B cell (primary cell): ENCODE measurements around the gene PEX19. TPM values are rescaled to one million over a fixed set of nuclear protein-coding genes. Genes with fewer than 3 reads are reported as not detected.

Source experiments
- ATAC-seq: fragments of 200-7000 bp; cut with Tn5 transposase; one replicate; pipeline ENCODE4 v1.10.0; 2021; ENCODE audit warnings: low read depth, mild to moderate bottlenecking, moderate number of reproducible peaks, moderate library complexity
- CTCF ChIA-PET: fragments of 350-600 bp; sonication (Branson Sonifier 250); formaldehyde crosslinking; loops from one replicate; lab custom pipeline; 2021; ENCODE audit warnings: antibody characterized with exemption, inconsistent platforms; lab: Charles Lee
- POLR2A ChIA-PET: fragments of 350-600 bp; sonication (Branson Sonifier 250); formaldehyde crosslinking; loops from one replicate; lab custom pipeline; 2021; ENCODE audit warnings: antibody characterized with exemption; lab: Charles Lee
- DNase-seq: peaks from one replicate; pipeline ENCODE4 v3.0.0; 2013
- H2AFZ ChIP-seq: 2 replicates; pipeline ENCODE4 v1.6.1; 2012; ENCODE audit warnings: mild to moderate bottlenecking, low read depth, low read length; ENCODE audit not compliant: insufficient read depth, poor library complexity, severe bottlenecking
- H3K27ac ChIP-seq, 2 donors: 1 replicate in 1 of 2; 2 replicates in 1 of 2; pipeline ENCODE4 v1.5.1; 2012 to 2013; ENCODE audit warnings: low read length in 2 of 2, mild to moderate bottlenecking in 2 of 2, moderate library complexity in 1 of 2
- H3K27me3 ChIP-seq, 4 experiments: fragments of 200-600 bp in 1 of 4; sonication (generic) in 1 of 4; replicated peaks in 1 of 4; 1 replicate in 2 of 4; 2 replicates in 2 of 4; pipeline versions ENCODE4 v1.6.1 to v1.7.0; 2013 to 2016; ENCODE audit warnings: low read length in 3 of 4, mild to moderate bottlenecking in 2 of 4, mixed read lengths in 1 of 4, moderate library complexity in 1 of 4; ENCODE audit not compliant: insufficient read depth in 4 of 4, control insufficient read depth in 3 of 4; ENCODE audit errors: control extremely low read depth in 1 of 4
- H3K36me3 ChIP-seq, 2 experiments: replicated peaks in 1 of 2; 1 replicate in 1 of 2; 2 replicates in 1 of 2; pipeline versions ENCODE4 v1.6.1 to v1.7.1; 2013; ENCODE audit warnings: low read length in 1 of 2; ENCODE audit not compliant: insufficient read depth in 2 of 2, control insufficient read depth in 1 of 2; ENCODE audit errors: control extremely low read depth in 1 of 2, extremely low read depth in 1 of 2
- H3K4me1 ChIP-seq, 2 donors: fragments of 200-600 bp in 1 of 2; sonication (generic) in 1 of 2; 1 replicate in 1 of 2; 2 replicates in 1 of 2; pipeline versions ENCODE4 v1.5.1 to v1.6.1; 2013 to 2017; ENCODE audit warnings: low read length in 2 of 2; ENCODE audit not compliant: control insufficient read depth in 2 of 2, insufficient read depth in 2 of 2
- H3K4me2 ChIP-seq: replicated peaks from 2 replicates; pipeline ENCODE3; 2012; ENCODE audit warnings: mild to moderate bottlenecking, low read depth, low read length; ENCODE audit not compliant: poor library complexity, severe bottlenecking
- H3K4me3 ChIP-seq, 5 experiments: fragments of 200-600 bp in 1 of 5; sonication (generic) in 1 of 5; 1 replicate in 3 of 5; 2 replicates in 2 of 5; pipeline versions ENCODE4 v1.5.1 to v1.7.0; 2011 to 2016; ENCODE audit warnings: low read length in 4 of 5, mild to moderate bottlenecking in 4 of 5, low read depth in 2 of 5, control low read depth in 1 of 5, moderate library complexity in 1 of 5; ENCODE audit not compliant: insufficient read depth in 1 of 5; ENCODE audit errors: control extremely low read depth in 1 of 5, extremely low read depth in 1 of 5
- H3K79me2 ChIP-seq: fragments of 200-600 bp; sonication (generic); one replicate; pipeline ENCODE4 v1.6.0; 2016; ENCODE audit warnings: low read length; ENCODE audit not compliant: control insufficient read depth, insufficient read depth
- H3K9ac ChIP-seq: fragments of 200-600 bp; sonication (generic); 2 replicates; pipeline ENCODE4 v1.6.1; 2017; ENCODE audit warnings: mild to moderate bottlenecking, low read length, moderate library complexity
- H3K9me3 ChIP-seq, 3 donors: one replicate each; pipeline versions ENCODE4 v1.6.1 to v1.7.1; 2013; ENCODE audit warnings: low read length in 2 of 3; ENCODE audit not compliant: control insufficient read depth in 2 of 3, insufficient read depth in 1 of 3; ENCODE audit errors: control extremely low read depth in 1 of 3
- H4K20me1 ChIP-seq: 2 replicates; pipeline ENCODE4 v1.6.0; 2012; ENCODE audit warnings: mild to moderate bottlenecking, low read length; ENCODE audit not compliant: insufficient read depth, control insufficient read depth, poor library complexity, severe bottlenecking
- H3K27ac Mint-ChIP-seq: one replicate; pipeline ENCODE4 v1.8.0; 2021; ENCODE audit warnings: mixed read lengths
- H3K27me3 Mint-ChIP-seq: one replicate; pipeline ENCODE4 v1.8.0; 2021; ENCODE audit warnings: mixed read lengths
- H3K4me1 Mint-ChIP-seq: one replicate; pipeline ENCODE4 v1.8.0; 2021; ENCODE audit warnings: mixed read lengths
- H3K4me3 Mint-ChIP-seq: one replicate; pipeline ENCODE4 v1.8.0; 2021; ENCODE audit warnings: mixed read lengths
- H3K9me3 Mint-ChIP-seq: one replicate; pipeline ENCODE4 v1.8.0; 2022; ENCODE audit warnings: mixed read lengths; ENCODE audit not compliant: insufficient read depth
- EZH2 ChIP-seq: IDR thresholded peaks from 2 replicates; pipeline ENCODE4 v1.6.1; 2012; ENCODE audit warnings: borderline replicate concordance, low read depth, mild to moderate bottlenecking, moderate library complexity, low read length; ENCODE audit not compliant: insufficient read depth, poor library complexity, severe bottlenecking
- WGBS: methylation state at CpG from one replicate; pipeline ENCODE4 v1.1.5; 2013; ENCODE audit warnings: missing lambda C conversion rate; ENCODE audit not compliant: insufficient coverage; 5-methylcytosine and 5-hydroxymethylcytosine counted together
- intact Hi-C: fragments of 100-400 bp; cut with micrococcal nuclease; formaldehyde crosslinking; loops from one replicate; pipeline ENCODE4 v1.10.0; 2022
- polyA plus RNA-seq: library from polyadenylated mRNA; depleted of rRNA; stranded (reverse); fragments of >200 nt; gene quantifications from 2 replicates; pipeline ENCODE4 v1.2.3, GENCODE V29; 2012
- total RNA-seq, 2 donors: library from RNA; stranded (reverse); fragments of 120-200 nt in 1 of 2; gene quantifications; 1 replicate in 1 of 2; 2 replicates in 1 of 2; pipeline versions ENCODE4 v1.2.3 to v1.2.4, GENCODE V29; 2013 to 2022
- TF ChIP-seq, protein P1 (sequence below): fragments of 200-600 bp; IDR thresholded peaks from one replicate; pipeline ENCODE4 v1.8.0; 2022; ENCODE audit warnings: antibody characterized with exemption, mild to moderate bottlenecking

PEX19 gene
- total and polyA plus RNA-seq, 2 donors (not counting 1 experiment from before 2014, with no cell fraction given) = 20.3 to 56.0 TPM

DNA sequence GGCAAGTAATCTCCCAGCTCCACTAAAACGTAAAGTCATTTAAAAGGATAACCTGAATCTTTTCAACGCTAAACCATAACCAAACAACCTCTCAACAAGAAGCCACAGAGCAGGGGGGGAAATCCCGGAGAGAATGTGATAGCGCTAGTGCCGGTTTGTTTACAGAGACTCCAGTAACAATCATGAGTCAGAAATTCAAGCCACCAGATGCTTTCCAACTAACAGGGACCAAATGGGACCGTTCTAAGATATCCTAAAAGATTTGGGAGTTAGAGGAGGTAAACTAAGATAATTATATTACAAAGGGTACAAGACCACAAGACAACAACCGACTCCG lies 23.4 kb downstream of the PEX19 start:
- H3K36me3 ChIP-seq = peaks cover 5 to 8% of the 10 kb centered on the region in 2 experiments
- peak overlapping the region; percentile 96 to 100 (median 99) for H3K4me3 ChIP-seq
- TF ChIP-seq, protein P1, sequence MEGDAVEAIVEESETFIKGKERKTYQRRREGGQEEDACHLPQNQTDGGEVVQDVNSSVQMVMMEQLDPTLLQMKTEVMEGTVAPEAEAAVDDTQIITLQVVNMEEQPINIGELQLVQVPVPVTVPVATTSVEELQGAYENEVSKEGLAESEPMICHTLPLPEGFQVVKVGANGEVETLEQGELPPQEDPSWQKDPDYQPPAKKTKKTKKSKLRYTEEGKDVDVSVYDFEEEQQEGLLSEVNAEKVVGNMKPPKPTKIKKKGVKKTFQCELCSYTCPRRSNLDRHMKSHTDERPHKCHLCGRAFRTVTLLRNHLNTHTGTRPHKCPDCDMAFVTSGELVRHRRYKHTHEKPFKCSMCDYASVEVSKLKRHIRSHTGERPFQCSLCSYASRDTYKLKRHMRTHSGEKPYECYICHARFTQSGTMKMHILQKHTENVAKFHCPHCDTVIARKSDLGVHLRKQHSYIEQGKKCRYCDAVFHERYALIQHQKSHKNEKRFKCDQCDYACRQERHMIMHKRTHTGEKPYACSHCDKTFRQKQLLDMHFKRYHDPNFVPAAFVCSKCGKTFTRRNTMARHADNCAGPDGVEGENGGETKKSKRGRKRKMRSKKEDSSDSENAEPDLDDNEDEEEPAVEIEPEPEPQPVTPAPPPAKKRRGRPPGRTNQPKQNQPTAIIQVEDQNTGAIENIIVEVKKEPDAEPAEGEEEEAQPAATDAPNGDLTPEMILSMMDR = no peak
- TF ChIP-seq EZH2 = no peak
- H3K79me2 ChIP-seq = peaks cover 59% of the 10 kb centered on the region
- H3K27ac ChIP-seq = peak overlapping the region; percentile 96 to 97
- DNase-seq (peak; percentile 82), ATAC-seq (peak; percentile 25)
- WGBS = 0% methylated on average over 2 of the region's 8 CpGs
- peaks cover 44% of the 10 kb centered on the region for H3K4me1 Mint-ChIP-seq
- H3K9me3 Mint-ChIP-seq = no peaks in the 10 kb centered on the region
- peak overlapping the region; percentile 97 for H3K9ac ChIP-seq
- no peaks in the 10 kb centered on the region for H3K27me3 ChIP-seq
- peak overlapping the region; percentile 90 for H3K4me2 ChIP-seq
- H3K9me3 ChIP-seq = no peaks in the 10 kb centered on the region
- ChIA-PET CTCF (interaction anchor here (0.9 to 4.0 kb wide), 6 partner anchors 10 to 68 kb away, joined by 3 to 33 read pairs (median 8); no protein-coding TSS in a partner anchor), POLR2A (interaction anchor here (0.9 to 2.7 kb wide), 2 partner anchors 10 to 24 kb away, joined by 3 to 8 read pairs; partner anchors contain the start of gene PEX19)
- intact Hi-C loops = no loop called here
- peak overlapping the region; percentile 100 for H3K4me3 Mint-ChIP-seq
- H3K27me3 Mint-ChIP-seq = no peaks in the 10 kb centered on the region
- peak overlapping the region; percentile 92 for H3K27ac Mint-ChIP-seq
- H3K4me1 ChIP-seq = peaks cover 20 to 22% of the 10 kb centered on the region in 2 donors
- H2AFZ ChIP-seq = peak overlapping the region; percentile 83
- H4K20me1 ChIP-seq = no peaks in the 10 kb centered on the region
